SU-DHL-6 (cell line): Measurements from ENCODE around the gene RAB6B.

ENCODE experiments used
- H2AFZ ChIP-seq: fragments of 200-600 bp; sonication (generic); 2 replicates; pipeline ENCODE4 v1.6.1; 2014; ENCODE audit warnings: low read depth, mild to moderate bottlenecking, moderate library complexity, mixed read lengths, antibody characterized with exemption, low read length; ENCODE audit not compliant: severe bottlenecking
- H3F3A ChIP-seq: fragments of 200-600 bp; shearing (Covaris generic); 2 replicates; pipeline ENCODE4 v1.6.0; 2016; ENCODE audit warnings: antibody characterized with exemption, mild to moderate bottlenecking; ENCODE audit not compliant: insufficient read depth
- H3K27ac ChIP-seq: fragments of 200-600 bp; sonication (generic); 2 replicates; pipeline ENCODE4 v1.5.1; 2016; ENCODE audit warnings: low read depth, mild to moderate bottlenecking, low read length, moderate library complexity, mixed read lengths
- H3K27me3 ChIP-seq: fragments of 200-600 bp; sonication (generic), shearing (Covaris generic); 2 replicates; pipeline ENCODE4 v1.6.0; 2014; ENCODE audit warnings: mild to moderate bottlenecking, low read length
- H3K36me3 ChIP-seq: fragments of 200-600 bp; sonication (generic); 2 replicates; pipeline ENCODE4 v1.6.1; 2014; ENCODE audit warnings: mild to moderate bottlenecking, low read length, mixed read lengths
- H3K4me2 ChIP-seq: fragments of 300-600, 200-600 bp; shearing (Covaris generic), sonication (generic); 2 replicates; pipeline ENCODE4 v1.6.0; 2014; ENCODE audit warnings: low read length, low read depth, mild to moderate bottlenecking; ENCODE audit not compliant: poor library complexity, severe bottlenecking
- H3K4me3 ChIP-seq: fragments of 200-600 bp; sonication (generic); 2 replicates; pipeline ENCODE4 v1.5.1; 2014; ENCODE audit warnings: antibody characterized with exemption, low read length, mild to moderate bottlenecking, mixed read lengths; ENCODE audit not compliant: insufficient read depth, poor library complexity, severe bottlenecking
- H3K79me2 ChIP-seq: fragments of 200-600 bp; sonication (generic); 2 replicates; pipeline ENCODE4 v1.6.1; 2014; ENCODE audit warnings: mild to moderate bottlenecking, low read length, moderate library complexity; ENCODE audit not compliant: insufficient read depth
- H3K9ac ChIP-seq: fragments of 200-600 bp; sonication (generic); 2 replicates; pipeline ENCODE4 v1.7.0; 2014; ENCODE audit warnings: mild to moderate bottlenecking, low read length
- H3K9me2 ChIP-seq: fragments of 200-600 bp; sonication (generic); replicated peaks from 2 replicates; pipeline ENCODE4 v1.6.1; 2014; ENCODE audit warnings: low read length; ENCODE audit not compliant: insufficient read depth
- H3K9me3 ChIP-seq: fragments of 200-600 bp; sonication (generic); 2 replicates; pipeline ENCODE4 v1.6.1; 2014; ENCODE audit warnings: low read length, mixed read lengths; ENCODE audit not compliant: insufficient read depth
- H4K20me1 ChIP-seq: fragments of 200-600 bp; sonication (generic); 2 replicates; pipeline ENCODE4 v1.6.1; 2014; ENCODE audit warnings: low read depth, mild to moderate bottlenecking, antibody characterized with exemption, low read length, moderate library complexity, mixed read lengths
- EZH2phosphoT487 ChIP-seq: fragments of 200-600 bp; sonication (generic), shearing (Covaris generic); conservative IDR thresholded peaks from 2 replicates; pipeline ENCODE4 v1.6.1; 2018; ENCODE audit warnings: mild to moderate bottlenecking, antibody characterized with exemption, low read length, moderate library complexity, mixed read lengths
- TF ChIP-seq, protein P1 (sequence below): fragments of 200-600 bp; sonication (generic); IDR thresholded peaks from one replicate; pipeline ENCODE4 v1.5.1; 2017; ENCODE audit warnings: antibody characterized with exemption, mild to moderate bottlenecking, low read length, moderate library complexity; ENCODE audit not compliant: insufficient read depth, poor library complexity, severe bottlenecking

RAB6B gene

DNA sequence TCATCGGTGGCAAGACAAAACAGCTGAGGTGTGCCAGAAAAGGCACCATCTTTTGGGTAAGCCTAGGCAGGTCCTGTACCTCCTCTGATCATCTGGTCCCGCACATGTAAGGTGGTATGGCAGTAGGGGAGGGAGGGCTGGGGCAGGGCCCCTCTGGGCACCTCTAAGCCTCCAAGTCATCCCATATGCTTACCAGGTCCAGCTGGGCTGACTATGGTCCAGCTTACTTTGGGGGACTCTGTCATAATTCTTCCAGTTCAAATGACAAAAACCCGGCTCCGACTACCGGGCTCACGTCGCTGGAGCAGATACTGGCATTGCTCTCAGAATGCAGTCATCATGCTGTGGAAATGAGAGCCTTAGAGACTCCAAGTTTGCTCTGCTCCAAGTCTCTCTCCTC is 1.9 kb upstream of the RAB6B start:
- no peaks in the 10 kb centered on the region for H3K9me3 ChIP-seq
- no peak overlapping the region for H2AFZ ChIP-seq
- no peaks in the 10 kb centered on the region for H3K9me2 ChIP-seq
- no peak overlapping the region for H3K4me3 ChIP-seq
- no peak for TF ChIP-seq EZH2phosphoT487
- TF ChIP-seq, protein P1, sequence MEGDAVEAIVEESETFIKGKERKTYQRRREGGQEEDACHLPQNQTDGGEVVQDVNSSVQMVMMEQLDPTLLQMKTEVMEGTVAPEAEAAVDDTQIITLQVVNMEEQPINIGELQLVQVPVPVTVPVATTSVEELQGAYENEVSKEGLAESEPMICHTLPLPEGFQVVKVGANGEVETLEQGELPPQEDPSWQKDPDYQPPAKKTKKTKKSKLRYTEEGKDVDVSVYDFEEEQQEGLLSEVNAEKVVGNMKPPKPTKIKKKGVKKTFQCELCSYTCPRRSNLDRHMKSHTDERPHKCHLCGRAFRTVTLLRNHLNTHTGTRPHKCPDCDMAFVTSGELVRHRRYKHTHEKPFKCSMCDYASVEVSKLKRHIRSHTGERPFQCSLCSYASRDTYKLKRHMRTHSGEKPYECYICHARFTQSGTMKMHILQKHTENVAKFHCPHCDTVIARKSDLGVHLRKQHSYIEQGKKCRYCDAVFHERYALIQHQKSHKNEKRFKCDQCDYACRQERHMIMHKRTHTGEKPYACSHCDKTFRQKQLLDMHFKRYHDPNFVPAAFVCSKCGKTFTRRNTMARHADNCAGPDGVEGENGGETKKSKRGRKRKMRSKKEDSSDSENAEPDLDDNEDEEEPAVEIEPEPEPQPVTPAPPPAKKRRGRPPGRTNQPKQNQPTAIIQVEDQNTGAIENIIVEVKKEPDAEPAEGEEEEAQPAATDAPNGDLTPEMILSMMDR: no peak
- no peak overlapping the region for H3K27ac ChIP-seq
- no peaks in the 10 kb centered on the region for H4K20me1 ChIP-seq
- no peaks in the 10 kb centered on the region for H3K36me3 ChIP-seq
- H3K4me2 ChIP-seq: no peak overlapping the region
- H3K9ac ChIP-seq: no peak overlapping the region
- H3K79me2 ChIP-seq: no peaks in the 10 kb centered on the region
- H3K27me3 ChIP-seq: no peaks in the 10 kb centered on the region
- H3F3A ChIP-seq: no peaks in the 10 kb centered on the region

DNA sequence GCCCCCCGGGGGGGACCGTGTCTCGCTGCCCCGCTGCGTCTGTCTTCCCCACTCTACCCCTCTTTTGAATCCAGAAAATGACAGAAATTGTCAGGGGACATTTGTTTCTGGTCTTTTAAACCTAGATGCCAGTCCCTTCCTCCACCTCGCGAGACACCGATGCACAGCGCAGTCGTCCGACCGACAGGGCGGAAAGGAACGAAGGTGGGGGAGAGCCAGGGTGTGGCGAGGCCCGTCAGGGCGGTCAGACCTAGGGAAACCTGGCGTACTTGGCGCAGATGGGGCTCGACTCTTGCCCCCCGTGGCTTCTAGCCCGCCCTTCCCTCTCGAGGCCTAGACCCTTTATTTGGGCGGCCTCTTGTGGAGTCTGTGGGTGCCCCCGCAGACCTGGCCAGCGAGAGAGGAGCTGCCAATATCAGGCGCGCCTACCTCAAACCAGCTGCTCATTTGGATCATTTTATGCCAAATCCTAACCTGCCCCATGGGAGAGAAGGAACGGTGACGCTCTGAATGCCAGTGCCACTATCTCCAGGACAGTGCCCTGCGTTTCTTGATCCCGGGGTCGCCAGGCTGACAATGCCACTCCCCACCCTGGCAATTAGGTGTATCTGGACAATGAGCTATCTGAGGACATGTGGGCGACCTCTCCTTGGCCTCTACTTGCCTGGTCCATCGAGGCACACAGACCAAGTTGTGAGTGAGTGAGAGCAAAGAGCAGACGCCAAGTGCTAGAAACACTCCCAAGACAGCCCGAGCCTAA is 500 bp upstream of the RAB6B start:
- H2AFZ ChIP-seq: no peak overlapping the region
- H3K4me3 ChIP-seq: no peak overlapping the region
- TF ChIP-seq, protein P1: no peak
- TF ChIP-seq EZH2phosphoT487: no peak
- no peak overlapping the region for H3K27ac ChIP-seq
- H4K20me1 ChIP-seq: no peaks in the 10 kb centered on the region
- no peaks in the 10 kb centered on the region for H3K79me2 ChIP-seq
- H3K9me3 ChIP-seq: no peaks in the 10 kb centered on the region
- no peaks in the 10 kb centered on the region for H3K27me3 ChIP-seq
- H3K9me2 ChIP-seq: no peaks in the 10 kb centered on the region
- no peak overlapping the region for H3K4me2 ChIP-seq
- H3F3A ChIP-seq: no peaks in the 10 kb centered on the region
- no peak overlapping the region for H3K9ac ChIP-seq
- H3K36me3 ChIP-seq: no peaks in the 10 kb centered on the region

DNA sequence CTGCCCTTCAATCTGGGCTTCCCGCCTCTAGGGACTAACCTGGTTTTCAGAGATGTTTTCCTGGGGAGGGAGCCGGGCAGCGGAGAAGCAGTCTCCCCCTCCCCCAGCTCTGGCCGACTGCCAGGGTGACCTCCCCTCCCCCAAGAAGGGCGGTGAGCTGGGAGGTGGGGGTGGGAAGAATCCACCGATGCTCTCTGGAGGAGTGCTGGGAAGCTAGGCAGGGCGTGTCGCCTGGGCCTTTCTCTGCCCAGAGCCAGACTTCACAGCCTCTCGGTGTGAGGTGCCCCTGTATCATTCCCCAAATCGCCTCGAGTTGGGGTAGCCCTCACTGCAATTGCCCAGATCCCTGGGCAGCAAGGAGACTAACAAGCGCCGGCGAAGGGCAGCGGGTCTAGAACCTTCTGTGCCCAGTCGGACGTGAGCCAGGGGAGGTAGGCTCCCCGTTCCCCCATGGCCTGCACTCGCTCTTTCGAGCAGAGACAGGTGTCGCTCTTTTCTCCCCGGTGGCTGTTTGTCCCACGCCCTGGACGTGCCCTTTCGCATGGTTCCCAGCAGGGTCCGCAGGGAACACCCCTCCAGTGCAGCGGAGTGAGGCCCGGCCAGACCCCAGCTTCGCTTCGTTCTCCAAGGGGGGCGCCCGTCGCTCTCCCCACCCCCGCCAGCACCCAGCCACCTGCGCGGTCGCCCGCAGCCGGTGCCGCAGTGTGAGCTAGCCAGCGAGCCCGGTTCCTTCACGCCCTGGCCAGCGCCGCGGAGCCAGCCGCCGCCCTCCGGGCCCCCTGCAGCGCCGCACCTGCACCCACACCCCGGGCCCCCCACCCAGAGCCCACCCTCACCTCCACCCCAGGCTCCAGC is 1.1 kb downstream of the RAB6B start:
- Histone ChIP-seq H3K9me3 (no peaks in the 10 kb centered on the region), H3K27me3 (no peaks in the 10 kb centered on the region), H2AFZ (no peak overlapping the region), H3K27ac (no peak overlapping the region), H3K79me2 (no peaks in the 10 kb centered on the region), H3K4me3 (no peak overlapping the region), H3K9me2 (no peaks in the 10 kb centered on the region), H4K20me1 (no peaks in the 10 kb centered on the region), H3K4me2 (no peak overlapping the region), H3K9ac (no peak overlapping the region), H3F3A (no peaks in the 10 kb centered on the region), H3K36me3 (no peaks in the 10 kb centered on the region)
- TF ChIP-seq, protein P1: no peak
